Stimulated activated CD4-positive, alpha-beta T cell treated with anti-CD3 and anti-CD28 coated beads, TNF-alpha, amount 100 ng/mL, for 1 hour (primary cell): Measurements from ENCODE around the gene RANBP17.

Source experiments
- DNase-seq, 3 donors: peaks; one replicate each; pipeline ENCODE4 v3.0.0-alpha.2; 2020; ENCODE audit warnings: low read depth in 3 of 3, low spot score in 1 of 3

The RANBP17 gene

GRCh38 chr5:171314728-171315385 is 453.0 kb downstream of the RANBP17 start:
- no peak for DNase-seq

- DNase-seq, result no peak
Measured at GRCh38 chr5:171315386-171315891, 453.6 kb downstream of the RANBP17 start.

- DNase-seq, result no peak
Measured at GRCh38 chr5:171315925-171316257, 454.1 kb downstream of the RANBP17 start.

- DNase-seq, result no peak
Measured at GRCh38 chr5:171316258-171317121, 454.7 kb downstream of the RANBP17 start.

- no peak for DNase-seq
Measured at GRCh38 chr5:171317230-171317629, 455.4 kb downstream of the RANBP17 start.

GRCh38 chr5:171318026-171318425 is 456.2 kb downstream of the RANBP17 start:
- no peak for DNase-seq

GRCh38 chr5:171321447-171321846 is 459.6 kb downstream of the RANBP17 start:
- DNase-seq, result no peak

GRCh38 chr5:171322527-171322926 is 460.7 kb downstream of the RANBP17 start:
- DNase-seq, result no peak

- no peak for DNase-seq
Measured at GRCh38 chr5:171323007-171323406, 461.2 kb downstream of the RANBP17 start.

GRCh38 chr5:171323806-171324632 is 462.2 kb downstream of the RANBP17 start:
- DNase-seq, result no peak

GRCh38 chr5:171330021-171330420 is 468.2 kb downstream of the RANBP17 start:
- DNase-seq, result no peak

GRCh38 chr5:171335616-171336015 is 473.8 kb downstream of the RANBP17 start:
- no peak for DNase-seq

GRCh38 chr5:171336521-171337209 is 474.8 kb downstream of the RANBP17 start:
- no peak for DNase-seq

GRCh38 chr5:171337210-171337569 is 475.4 kb downstream of the RANBP17 start:
- DNase-seq, result no peak

GRCh38 chr5:171340042-171340441 is 478.2 kb downstream of the RANBP17 start:
- DNase-seq, result no peak

- no peak for DNase-seq
Measured at GRCh38 chr5:171340491-171340890, 478.7 kb downstream of the RANBP17 start.

- no peak for DNase-seq
Measured at GRCh38 chr5:171342362-171343111, 480.7 kb downstream of the RANBP17 start.

- DNase-seq, result no peak
Measured at GRCh38 chr5:171344936-171345608, 483.3 kb downstream of the RANBP17 start.
